Astrocyte (in vitro differentiated cells and primary cell): ENCODE data around the gene SEMA3F.

Experiments
- EZH2 ChIP-seq: IDR thresholded peaks from 2 replicates; pipeline ENCODE4 v1.6.1; 2012; ENCODE audit warnings: mild to moderate bottlenecking, low read length, inconsistent platforms; ENCODE audit not compliant: insufficient read depth
- TF ChIP-seq, protein P1 (sequence below): IDR thresholded peaks from 2 replicates; pipeline ENCODE4 v1.5.1; 2011; ENCODE audit warnings: low read depth, mild to moderate bottlenecking, inconsistent platforms, low read length, moderate library complexity; ENCODE audit not compliant: insufficient read depth

DNA sequence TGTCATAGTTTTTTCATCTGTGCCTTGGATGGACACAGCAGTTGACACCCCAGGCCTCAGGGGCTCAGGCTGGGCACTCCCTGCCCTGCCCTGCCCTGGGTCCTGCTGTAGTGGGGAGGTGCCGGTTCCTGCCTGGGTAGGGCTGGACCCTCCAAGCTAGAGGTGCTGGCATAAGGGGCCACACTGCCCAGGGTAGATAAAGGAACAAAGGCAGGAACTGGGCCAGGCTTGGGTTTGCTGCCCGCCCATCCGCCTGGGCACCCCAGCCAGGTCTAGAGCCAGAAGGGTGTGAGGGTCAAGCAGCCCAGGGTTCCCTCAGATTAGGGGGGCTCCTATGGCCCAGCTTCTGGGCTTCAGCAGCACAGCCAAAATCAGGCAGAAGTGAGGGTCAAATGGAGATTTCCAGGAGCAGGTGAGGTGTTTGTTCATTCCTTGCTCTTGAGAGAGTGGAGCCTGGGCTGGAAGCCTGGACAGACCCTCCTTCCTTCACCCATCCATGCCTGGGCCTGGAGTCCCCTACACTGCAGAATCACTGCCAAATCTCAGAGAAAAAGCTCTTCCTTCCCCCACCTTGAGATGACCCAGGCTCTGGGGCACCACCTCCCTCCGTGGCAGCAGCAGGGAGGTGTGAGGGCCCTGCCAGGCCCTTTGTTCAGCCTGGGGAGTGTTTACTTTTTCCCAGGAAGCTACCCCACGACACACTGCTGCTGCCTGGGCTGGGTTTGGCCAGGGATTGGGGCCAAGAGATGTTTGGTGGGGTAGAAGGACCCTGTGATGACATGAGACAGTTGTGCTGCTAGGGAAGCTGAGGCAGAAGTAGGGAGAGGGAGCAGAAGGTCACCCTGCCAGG lies 7.1 kb downstream of the SEMA3F start:
- TF ChIP-seq, protein P1, sequence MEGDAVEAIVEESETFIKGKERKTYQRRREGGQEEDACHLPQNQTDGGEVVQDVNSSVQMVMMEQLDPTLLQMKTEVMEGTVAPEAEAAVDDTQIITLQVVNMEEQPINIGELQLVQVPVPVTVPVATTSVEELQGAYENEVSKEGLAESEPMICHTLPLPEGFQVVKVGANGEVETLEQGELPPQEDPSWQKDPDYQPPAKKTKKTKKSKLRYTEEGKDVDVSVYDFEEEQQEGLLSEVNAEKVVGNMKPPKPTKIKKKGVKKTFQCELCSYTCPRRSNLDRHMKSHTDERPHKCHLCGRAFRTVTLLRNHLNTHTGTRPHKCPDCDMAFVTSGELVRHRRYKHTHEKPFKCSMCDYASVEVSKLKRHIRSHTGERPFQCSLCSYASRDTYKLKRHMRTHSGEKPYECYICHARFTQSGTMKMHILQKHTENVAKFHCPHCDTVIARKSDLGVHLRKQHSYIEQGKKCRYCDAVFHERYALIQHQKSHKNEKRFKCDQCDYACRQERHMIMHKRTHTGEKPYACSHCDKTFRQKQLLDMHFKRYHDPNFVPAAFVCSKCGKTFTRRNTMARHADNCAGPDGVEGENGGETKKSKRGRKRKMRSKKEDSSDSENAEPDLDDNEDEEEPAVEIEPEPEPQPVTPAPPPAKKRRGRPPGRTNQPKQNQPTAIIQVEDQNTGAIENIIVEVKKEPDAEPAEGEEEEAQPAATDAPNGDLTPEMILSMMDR: no peak
- TF ChIP-seq EZH2: no peak
